GM12801 (cell line): ENCODE measurements around the gene CCHCR1.

Experiments used
- CTCF ChIP-seq: IDR thresholded peaks from one replicate; pipeline ENCODE4 v1.5.1; 2011; ENCODE audit warnings: control low read depth; ENCODE audit not compliant: insufficient read length; ENCODE audit errors: extremely low read depth

CCHCR1 gene

DNA sequence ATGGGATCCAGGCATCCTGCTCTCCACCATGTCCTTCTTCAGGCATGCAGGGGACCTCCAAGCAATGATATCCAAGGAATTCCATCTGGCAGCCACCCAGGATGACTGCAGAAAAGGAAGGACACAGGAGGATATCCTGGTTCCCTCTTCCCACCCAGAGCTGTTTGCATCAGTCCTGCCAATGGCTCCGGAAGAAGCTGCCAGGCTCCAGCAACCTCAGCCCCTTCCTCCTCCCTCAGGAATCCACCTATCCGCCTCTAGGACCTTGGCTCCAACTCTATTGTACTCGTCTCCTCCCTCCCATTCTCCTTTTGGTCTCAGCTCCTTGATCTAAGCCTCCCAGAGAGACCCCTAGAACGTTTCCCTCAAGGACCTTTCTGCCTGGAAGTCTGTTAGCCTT is 18.0 kb downstream of the CCHCR1 start:
- no peak for TF ChIP-seq CTCF

- TF ChIP-seq CTCF = no peak
Observed at GRCh38 chr6:31138982-31139381, 18.6 kb downstream of the CCHCR1 start, which contains the start of gene PSORS1C2. Gene PSORS1C2, minus strand, starts transcription at chr6:31139066. Its CDS starts 40 bp downstream, at chr6:31139026.

DNA sequence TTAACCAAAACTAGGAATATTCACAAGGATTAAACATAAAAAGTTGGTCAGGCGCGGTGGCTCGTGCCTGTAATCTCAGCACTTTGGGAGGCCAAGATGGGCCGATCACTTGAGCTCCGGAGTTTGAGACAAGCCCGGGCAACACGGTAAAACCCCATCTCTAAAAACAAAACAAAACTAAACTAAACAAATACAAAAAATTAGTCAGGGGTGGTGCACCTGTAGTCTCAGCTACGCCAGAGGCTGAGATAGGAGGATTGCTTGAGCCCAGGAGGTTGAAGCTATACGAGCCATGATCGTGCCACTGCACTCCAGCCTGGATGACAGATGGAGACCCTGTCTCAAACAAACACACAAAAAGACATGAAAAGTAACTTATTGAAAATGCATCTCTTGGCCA is 21.9 kb downstream of the CCHCR1 start:
- TF ChIP-seq CTCF = no peak

DNA sequence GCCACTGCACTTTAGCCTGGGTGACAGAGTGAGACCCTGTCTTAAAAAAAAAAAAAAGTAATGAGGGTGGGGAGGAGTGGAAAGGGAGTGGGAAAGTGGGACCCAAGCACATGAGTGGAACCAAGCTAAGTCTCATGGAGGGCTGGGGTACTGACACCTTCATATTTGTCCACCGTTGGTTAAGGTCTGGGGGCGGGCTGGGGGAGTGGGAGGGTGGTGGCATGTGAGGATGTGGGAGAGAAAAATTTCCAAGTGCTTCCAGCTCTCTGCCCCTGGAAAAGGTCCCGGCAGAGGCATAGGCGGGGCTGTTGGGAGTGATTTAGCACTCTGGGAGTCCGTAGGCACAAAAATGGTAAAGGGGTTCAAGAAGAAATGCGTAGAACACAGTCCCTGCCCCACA is 24.8 kb downstream of the CCHCR1 start:
- TF ChIP-seq CTCF = no peak

DNA sequence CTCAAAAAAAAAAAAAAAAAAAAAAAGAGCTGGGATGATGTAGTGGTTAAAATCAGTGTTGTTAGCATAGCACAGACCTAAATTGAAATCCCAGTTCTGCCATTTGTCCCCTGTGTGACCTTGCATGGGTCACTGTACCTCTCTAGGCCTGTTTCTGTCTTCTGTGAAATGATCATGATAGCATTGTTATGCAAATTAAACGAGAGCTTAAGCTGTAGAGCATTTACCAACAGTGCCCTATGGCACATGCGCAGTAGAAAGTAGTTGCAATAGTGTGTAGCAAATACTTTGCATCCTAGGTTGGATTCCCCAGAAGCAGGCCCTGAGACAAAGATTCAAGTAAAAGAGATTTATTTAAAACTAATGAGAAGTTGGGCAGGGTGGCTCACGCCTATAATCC is 26.0 kb downstream of the CCHCR1 start:
- TF ChIP-seq CTCF = no peak

GRCh38 chr6:31130751-31131150 is 26.9 kb downstream of the CCHCR1 start:
- TF ChIP-seq CTCF = no peak

GRCh38 chr6:31129130-31129529 is 28.5 kb downstream of the CCHCR1 start:
- TF ChIP-seq CTCF = no peak
